Activated CD4-positive, alpha-beta T cell treated with anti-CD3 and anti-CD28 coated beads for 36 hours (primary cell): ENCODE data around the gene ATR. TPM values are rescaled to one million over a fixed set of nuclear protein-coding genes. Genes with fewer than 3 reads are reported as not detected.
A peak's percentile ranks its signal among the peaks of the same experiment; 100 is the strongest.
"Not testable (repeated sequence)": the region's sequence is repeated elsewhere in the genome, so short reads cannot be mapped to it uniquely, and the experiment has no call there.

ENCODE experiments used
- ATAC-seq: fragments of 200-7000 bp; cut with Tn5 transposase; one replicate; pipeline ENCODE4 v1.10.0; 2021; ENCODE audit warnings: mild to moderate bottlenecking, moderate library complexity
- CTCF ChIA-PET: fragments of 350-600 bp; sonication (Branson Sonifier 250); formaldehyde crosslinking; loops from one replicate; lab custom pipeline; 2021; ENCODE audit warnings: antibody characterized with exemption; lab: Charles Lee
- POLR2A ChIA-PET: fragments of 350-600 bp; sonication (Branson Sonifier 250); formaldehyde crosslinking; loops from one replicate; lab custom pipeline; 2021; ENCODE audit warnings: antibody characterized with exemption, inconsistent platforms; lab: Charles Lee
- DNase-seq: peaks from one replicate; pipeline ENCODE4 v3.0.0-alpha.2; 2020
- H3K27ac Mint-ChIP-seq: one replicate; pipeline ENCODE4 v1.8.0; 2021; ENCODE audit warnings: mixed read lengths
- H3K27me3 Mint-ChIP-seq: one replicate; pipeline ENCODE4 v1.8.0; 2021; ENCODE audit warnings: mixed read lengths
- H3K36me3 Mint-ChIP-seq: one replicate; pipeline ENCODE4 v1.8.0; 2021; ENCODE audit warnings: low read depth, mixed read lengths
- H3K4me1 Mint-ChIP-seq: one replicate; pipeline ENCODE4 v1.8.0; 2021; ENCODE audit warnings: mixed read lengths
- H3K4me3 Mint-ChIP-seq: one replicate; pipeline ENCODE4 v1.8.0; 2021; ENCODE audit warnings: mild to moderate bottlenecking, moderate library complexity, mixed read lengths
- H3K9me3 Mint-ChIP-seq: one replicate; pipeline ENCODE4 v1.8.0; 2021; ENCODE audit warnings: low read depth, mixed read lengths
- intact Hi-C, 2 experiments: fragments of 100-400 bp; cut with DNase I in 1 of 2; cut with micrococcal nuclease in 1 of 2; formaldehyde crosslinking; loops; one replicate each; pipeline versions ENCODE4 v1.14.2 to v1.15.1; 2022 to 2024; cut with DNase I, micrococcal nuclease
- total RNA-seq, 2 experiments: library from RNA; stranded (reverse); gene quantifications; one replicate each; pipeline ENCODE4 v1.2.3, GENCODE V29; 2021

Gene ATR
- total RNA-seq, 2 experiments from 2014 or later: 36.1 to 39.9 TPM

DNA sequence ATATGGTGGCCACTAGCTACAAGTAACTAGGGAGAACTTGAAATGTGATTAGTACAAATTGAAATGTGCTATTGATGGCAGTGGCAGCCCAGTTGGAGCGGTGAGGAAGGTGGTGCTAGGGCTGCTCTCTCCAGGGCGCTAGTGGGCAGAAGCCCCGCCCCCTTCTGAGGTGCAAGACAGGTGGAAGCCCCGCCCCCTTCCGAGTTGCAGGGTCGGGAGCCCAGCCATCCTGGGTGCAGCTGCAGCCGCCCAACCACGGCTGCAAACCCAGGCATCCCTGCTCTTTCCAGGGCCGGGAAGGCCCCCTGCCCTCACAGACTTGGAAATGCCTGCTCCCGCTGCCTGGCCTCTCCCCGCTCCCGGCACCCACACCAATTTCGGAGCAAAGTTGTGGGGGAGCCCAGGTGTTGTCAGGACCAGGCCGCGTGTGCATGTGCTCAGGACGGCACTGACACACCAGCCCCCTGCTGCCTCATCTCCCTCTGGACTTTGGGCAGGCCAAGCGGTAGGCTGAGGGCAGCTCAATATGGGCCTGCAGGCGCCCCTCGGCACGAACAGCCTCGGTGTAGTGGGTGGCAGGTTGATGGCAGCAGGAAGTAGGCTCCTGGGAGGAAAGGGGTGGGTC lies 10.0 kb downstream of the ATR start:
- no peak overlapping the region for H3K27ac Mint-ChIP-seq
- no peak for ATAC-seq
- no peak for DNase-seq
- no peaks in the 10 kb centered on the region for H3K27me3 Mint-ChIP-seq
- intact Hi-C loops: no loop called here
- peaks cover 5% of the 10 kb centered on the region for H3K4me1 Mint-ChIP-seq
- no peak overlapping the region for H3K4me3 Mint-ChIP-seq
- ChIA-PET CTCF (no interaction called here), POLR2A (interaction anchor here (0.6 kb wide), 1 partner anchor 595 kb away, joined by 3 read pairs; no protein-coding TSS in a partner anchor)
- peaks cover 23% of the 10 kb centered on the region for H3K36me3 Mint-ChIP-seq
- no peaks in the 10 kb centered on the region for H3K9me3 Mint-ChIP-seq

DNA sequence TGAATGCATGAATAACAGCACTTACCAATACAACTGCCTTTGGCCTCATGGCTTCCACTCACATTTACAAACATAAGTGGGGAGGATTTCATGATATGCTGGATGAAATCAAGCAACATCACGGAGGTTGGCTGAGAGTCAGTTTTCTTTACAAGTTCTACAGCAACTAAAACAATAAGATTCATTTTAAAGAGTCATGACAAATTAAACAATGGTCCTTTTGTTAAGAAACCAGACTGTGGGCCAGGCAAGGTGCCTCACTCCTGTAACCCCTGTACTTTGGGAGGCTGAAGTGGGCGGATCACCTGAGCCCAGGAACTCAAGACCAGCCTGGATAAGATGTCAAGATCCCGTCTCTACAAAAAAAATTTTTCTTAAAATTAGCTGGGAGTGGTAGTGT lies 12.4 kb downstream of the ATR start:
- Mint-ChIP-seq H3K27me3 (no peaks in the 10 kb centered on the region), H3K36me3 (peaks cover 36% of the 10 kb centered on the region), H3K4me3 (no peak overlapping the region), H3K27ac (no peak overlapping the region), H3K4me1 (peaks cover 8% of the 10 kb centered on the region), H3K9me3 (no peaks in the 10 kb centered on the region)
- no peak for DNase-seq
- CTCF ChIA-PET: no interaction called here
- intact Hi-C loops: no loop called here
- POLR2A ChIA-PET: no interaction called here
- no peak for ATAC-seq

DNA sequence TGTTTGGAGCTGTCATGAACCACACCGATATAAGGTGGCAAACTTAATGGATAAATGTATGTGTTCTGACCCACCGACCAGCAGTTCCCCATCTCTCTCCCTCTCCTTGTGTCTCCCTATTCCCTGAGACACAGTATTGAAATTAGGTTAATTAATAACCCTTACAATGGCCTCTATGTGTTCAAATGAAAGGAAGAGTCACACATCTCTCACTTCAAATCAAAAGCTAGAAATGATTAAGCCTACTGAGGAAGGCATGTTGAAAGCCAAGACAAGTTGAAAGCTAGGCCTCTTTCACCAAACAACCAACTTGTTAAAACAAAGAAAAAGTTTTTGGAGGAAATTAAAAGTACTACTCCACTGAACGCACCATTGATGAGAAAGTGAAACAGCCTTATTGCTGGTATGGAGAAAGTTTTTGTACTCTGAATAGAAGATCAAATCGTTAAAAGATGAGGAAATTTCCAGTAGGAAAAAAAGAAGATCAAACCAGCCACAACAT lies 15.0 kb downstream of the ATR start:
- H3K36me3 Mint-ChIP-seq: peaks cover 38% of the 10 kb centered on the region
- no peak for DNase-seq
- intact Hi-C loops: no loop called here

DNA sequence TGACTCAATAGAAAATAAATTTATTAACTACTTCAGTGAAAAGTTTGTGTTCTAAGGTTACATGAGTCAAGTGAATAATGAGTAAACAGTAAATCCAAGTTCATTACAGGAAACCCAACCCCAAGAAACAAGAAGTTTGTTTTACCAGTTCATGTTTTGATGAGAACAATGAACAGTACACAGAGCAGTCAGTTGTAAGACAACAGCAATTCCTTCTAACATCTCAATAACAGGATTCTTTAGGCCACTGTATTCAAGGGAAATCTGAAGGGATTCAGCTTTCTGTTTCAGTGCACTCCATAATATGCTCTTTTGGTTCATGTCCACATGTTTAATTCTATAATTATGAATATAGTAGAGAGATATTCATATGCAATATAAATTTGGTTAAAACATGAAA lies 18.4 kb downstream of the ATR start:
- CTCF ChIA-PET: no interaction called here
- peaks cover 39% of the 10 kb centered on the region for H3K36me3 Mint-ChIP-seq
- intact Hi-C loops: no loop called here

More for the DNA sequence above, 15.0 kb downstream of the ATR start:
- ATAC-seq: peak; percentile 36
- H3K4me1 Mint-ChIP-seq: peaks cover 8% of the 10 kb centered on the region
- H3K27ac Mint-ChIP-seq: peak overlapping the region; percentile 8
- H3K4me3 Mint-ChIP-seq: no peak overlapping the region
- ChIA-PET POLR2A (interaction anchor here (0.6 to 0.8 kb wide), 2 partner anchors 36 to 438 kb away, joined by 4 read pairs; partner anchors contain the start of gene U2SURP), CTCF (no interaction called here)
- no peaks in the 10 kb centered on the region for H3K27me3 Mint-ChIP-seq
- H3K9me3 Mint-ChIP-seq: no peaks in the 10 kb centered on the region

DNA sequence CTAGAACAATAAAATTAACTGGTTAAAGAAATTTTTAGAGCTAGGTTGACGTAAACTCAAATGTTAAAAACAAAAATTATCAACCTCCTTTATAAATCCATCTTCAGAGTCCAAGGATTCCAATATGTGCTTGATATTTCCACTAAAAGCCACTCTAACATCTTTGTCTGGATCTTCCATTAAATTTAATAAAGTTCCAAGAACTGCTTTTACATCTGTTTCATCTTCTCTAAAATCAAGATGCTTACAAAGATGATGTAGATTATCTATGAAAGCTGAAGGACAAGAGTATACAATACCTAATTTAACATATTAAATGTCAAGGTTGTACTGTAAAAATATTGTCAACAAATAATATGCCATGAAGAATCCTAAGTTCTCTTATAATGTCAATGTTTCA lies 24.8 kb downstream of the ATR start:
- intact Hi-C loops: no loop called here
- H3K4me3 Mint-ChIP-seq: no peak overlapping the region
- H3K9me3 Mint-ChIP-seq: peaks cover 5% of the 10 kb centered on the region
- ChIA-PET CTCF (no interaction called here), POLR2A (no interaction called here)
- H3K27me3 Mint-ChIP-seq: no peaks in the 10 kb centered on the region
- DNase-seq (no peak), ATAC-seq (no peak)
- H3K4me1 Mint-ChIP-seq: no peaks in the 10 kb centered on the region
- H3K36me3 Mint-ChIP-seq: peaks cover 51% of the 10 kb centered on the region
- no peak overlapping the region for H3K27ac Mint-ChIP-seq

More for the DNA sequence above, 18.4 kb downstream of the ATR start:
- Mint-ChIP-seq H3K9me3 (no peaks in the 10 kb centered on the region), H3K27me3 (no peaks in the 10 kb centered on the region), H3K4me1 (peaks cover 8% of the 10 kb centered on the region), H3K27ac (no peak overlapping the region), H3K4me3 (no peak overlapping the region)
- DNase-seq (no peak), ATAC-seq (no peak)
- POLR2A ChIA-PET: no interaction called here

DNA sequence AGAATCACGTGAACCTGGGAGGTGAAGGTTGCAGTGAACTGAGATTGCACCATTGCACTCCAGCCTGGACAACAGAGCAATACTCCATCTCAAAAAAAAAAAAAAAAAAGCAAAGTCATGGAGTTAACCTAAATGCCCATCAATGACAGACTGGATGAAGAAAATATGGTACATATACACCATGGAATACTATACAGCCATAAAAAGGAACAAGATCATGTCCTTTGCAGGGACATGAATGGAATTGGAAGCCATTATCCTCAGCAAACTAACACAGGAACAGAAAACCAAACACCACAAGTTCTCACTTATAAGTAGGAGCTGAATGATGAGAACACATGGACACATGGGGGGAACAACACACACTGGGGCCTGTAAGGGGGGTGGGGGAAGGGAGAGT lies 26.0 kb downstream of the ATR start:
- H3K4me1 Mint-ChIP-seq, H3K27me3 Mint-ChIP-seq, H3K9me3 Mint-ChIP-seq, CTCF ChIA-PET, H3K4me3 Mint-ChIP-seq, POLR2A ChIA-PET, intact Hi-C loops, DNase-seq, ATAC-seq, H3K27ac Mint-ChIP-seq: not testable (repeated sequence)
- peaks cover 52% of the 10 kb centered on the region for H3K36me3 Mint-ChIP-seq

DNA sequence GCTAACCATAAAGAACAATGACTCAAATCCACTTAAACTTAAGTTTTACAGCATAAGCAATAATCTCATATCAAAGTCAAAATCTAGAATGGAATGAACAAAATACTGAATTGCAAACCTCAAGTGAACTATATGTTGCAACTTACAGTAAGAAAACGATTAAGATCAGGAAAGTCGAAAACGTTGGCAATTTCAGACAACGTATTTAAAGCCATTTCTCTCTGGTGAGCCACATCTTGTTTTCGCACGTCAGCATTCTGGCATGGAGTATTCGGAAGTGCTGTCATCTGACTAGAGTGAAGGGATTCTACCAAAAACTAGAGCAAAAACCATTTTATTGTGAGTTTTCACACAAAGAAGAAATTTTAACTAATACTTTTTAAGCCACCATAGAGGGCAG lies 28.5 kb downstream of the ATR start:
- Mint-ChIP-seq H3K27me3 (no peaks in the 10 kb centered on the region), H3K4me3 (no peak overlapping the region), H3K27ac (no peak overlapping the region), H3K36me3 (peaks cover 41% of the 10 kb centered on the region), H3K9me3 (peaks cover 4% of the 10 kb centered on the region), H3K4me1 (no peaks in the 10 kb centered on the region)
- DNase-seq (no peak), ATAC-seq (no peak)
- CTCF ChIA-PET: interaction anchor here (0.9 kb wide), 1 partner anchor 279 kb away, joined by 3 read pairs; no protein-coding TSS in a partner anchor
- intact Hi-C loops: no loop called here
- POLR2A ChIA-PET: no interaction called here

DNA sequence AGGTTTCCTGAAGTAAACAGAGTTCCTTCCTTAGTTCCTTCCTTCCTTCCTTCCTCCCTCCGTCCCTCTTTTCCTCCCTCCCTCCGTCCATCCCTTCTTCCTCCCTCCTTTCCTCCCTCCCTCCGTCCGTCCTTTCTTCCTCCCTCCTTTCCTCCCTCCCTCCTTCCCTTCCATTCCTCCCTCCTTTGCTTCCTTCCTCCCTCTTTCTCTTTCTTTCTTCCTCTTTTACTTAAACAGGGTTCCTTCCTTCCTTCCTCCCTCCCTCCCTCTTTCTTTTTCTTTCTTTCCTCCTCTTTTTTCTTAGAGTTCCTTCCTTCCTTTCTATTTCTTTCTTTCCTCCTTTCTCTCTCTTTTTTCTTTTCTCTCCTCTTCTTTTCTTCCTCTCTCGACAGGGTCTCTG lies 35.2 kb downstream of the ATR start:
- H3K27ac Mint-ChIP-seq: no peak overlapping the region
- DNase-seq: no peak
- no peaks in the 10 kb centered on the region for H3K9me3 Mint-ChIP-seq
- H3K4me1 Mint-ChIP-seq: no peaks in the 10 kb centered on the region
- intact Hi-C loops: no loop called here
- no peak for ATAC-seq
- H3K4me3 Mint-ChIP-seq: no peak overlapping the region
- ChIA-PET CTCF (interaction anchor here (0.7 kb wide), 1 partner anchor 103 kb away, joined by 3 read pairs; no protein-coding TSS in a partner anchor), POLR2A (no interaction called here)
- peaks cover 15% of the 10 kb centered on the region for H3K36me3 Mint-ChIP-seq
- no peaks in the 10 kb centered on the region for H3K27me3 Mint-ChIP-seq

DNA sequence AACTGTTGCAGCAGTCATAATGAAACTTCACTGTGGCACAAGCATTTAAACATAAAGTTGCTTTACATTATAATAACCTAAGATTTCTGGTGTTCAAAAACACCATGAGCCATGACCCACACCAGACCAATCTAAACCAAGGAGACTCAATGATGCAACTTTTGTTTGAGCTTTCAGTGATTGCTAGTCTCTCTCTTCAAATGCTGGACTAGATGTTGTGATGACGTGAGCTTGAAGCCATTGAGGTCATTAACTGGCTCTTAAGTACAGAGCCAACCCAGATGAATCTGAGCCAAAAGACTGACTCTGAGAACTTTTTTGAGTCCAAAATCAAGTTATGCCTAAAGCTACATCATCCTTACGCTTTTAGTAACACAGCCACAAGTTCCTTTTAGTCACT lies 36.5 kb downstream of the ATR start:
- ATAC-seq: no peak
- Mint-ChIP-seq H3K4me3 (no peak overlapping the region), H3K27ac (no peak overlapping the region), H3K36me3 (peaks cover 14% of the 10 kb centered on the region), H3K9me3 (no peaks in the 10 kb centered on the region), H3K4me1 (no peaks in the 10 kb centered on the region), H3K27me3 (no peaks in the 10 kb centered on the region)
- intact Hi-C loops: no loop called here
- DNase-seq: no peak
- POLR2A ChIA-PET: no interaction called here
- CTCF ChIA-PET: interaction anchor here (1.3 kb wide), 1 partner anchor 15 kb away, joined by 4 read pairs; no protein-coding TSS in a partner anchor

DNA sequence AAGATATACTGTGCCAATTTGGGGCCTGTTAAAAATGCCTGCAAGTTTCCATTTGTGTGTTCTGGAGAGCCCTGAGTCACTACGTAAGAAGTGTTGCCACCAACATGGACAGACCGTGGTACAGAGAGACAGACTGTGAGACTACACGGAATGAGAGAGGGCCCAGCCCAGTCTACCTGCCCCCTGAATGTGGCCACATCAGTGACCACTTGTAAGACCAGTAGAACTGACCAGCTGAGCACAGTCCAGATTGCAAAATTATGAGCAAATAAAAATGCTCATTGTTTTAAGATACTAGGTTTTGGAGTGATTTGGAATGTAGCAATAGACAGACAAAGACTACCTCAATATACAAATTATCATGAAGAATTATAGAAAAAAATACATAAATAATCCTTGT lies 42.0 kb downstream of the ATR start:
- peaks cover 44% of the 10 kb centered on the region for H3K36me3 Mint-ChIP-seq
- intact Hi-C loops: no loop called here
- POLR2A ChIA-PET: interaction anchor here (0.6 kb wide), 1 partner anchor 89 kb away, joined by 4 read pairs; no protein-coding TSS in a partner anchor
- DNase-seq (no peak), ATAC-seq (no peak)
- CTCF ChIA-PET: interaction anchor here (0.6 to 2.3 kb wide), 2 partner anchors 11 to 692 kb away, joined by 3 to 7 read pairs; no protein-coding TSS in a partner anchor
- no peaks in the 10 kb centered on the region for H3K4me1 Mint-ChIP-seq
- peaks cover 2% of the 10 kb centered on the region for H3K9me3 Mint-ChIP-seq
- H3K4me3 Mint-ChIP-seq: no peak overlapping the region
- no peaks in the 10 kb centered on the region for H3K27me3 Mint-ChIP-seq
- no peak overlapping the region for H3K27ac Mint-ChIP-seq

DNA sequence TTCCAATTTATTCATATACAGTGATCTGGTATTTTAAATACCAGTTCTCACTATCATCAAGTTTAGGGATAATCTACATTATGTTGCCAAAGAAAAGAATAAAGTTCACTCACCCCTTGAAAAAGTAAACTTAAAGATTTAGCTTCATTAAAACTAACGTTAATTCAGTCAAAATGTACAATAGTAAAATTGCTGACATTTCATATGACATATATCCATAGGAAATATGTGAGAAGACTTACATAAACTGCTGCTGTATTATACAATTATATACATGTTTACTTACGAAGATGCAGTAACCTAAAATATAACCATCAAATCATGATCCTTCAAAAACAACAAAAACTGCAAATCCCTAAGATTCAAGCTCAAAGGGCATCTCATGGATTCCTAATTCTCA lies 44.0 kb downstream of the ATR start:
- Mint-ChIP-seq H3K9me3 (peaks cover 2% of the 10 kb centered on the region), H3K4me3 (no peak overlapping the region), H3K4me1 (peaks cover 3% of the 10 kb centered on the region), H3K36me3 (peaks cover 48% of the 10 kb centered on the region), H3K27ac (no peak overlapping the region), H3K27me3 (no peaks in the 10 kb centered on the region)
- DNase-seq (no peak), ATAC-seq (no peak)
- POLR2A ChIA-PET: no interaction called here
- CTCF ChIA-PET: interaction anchor here (2.3 kb wide), 1 partner anchor 10 kb away, joined by 7 read pairs; no protein-coding TSS in a partner anchor
- intact Hi-C loops: no loop called here

DNA sequence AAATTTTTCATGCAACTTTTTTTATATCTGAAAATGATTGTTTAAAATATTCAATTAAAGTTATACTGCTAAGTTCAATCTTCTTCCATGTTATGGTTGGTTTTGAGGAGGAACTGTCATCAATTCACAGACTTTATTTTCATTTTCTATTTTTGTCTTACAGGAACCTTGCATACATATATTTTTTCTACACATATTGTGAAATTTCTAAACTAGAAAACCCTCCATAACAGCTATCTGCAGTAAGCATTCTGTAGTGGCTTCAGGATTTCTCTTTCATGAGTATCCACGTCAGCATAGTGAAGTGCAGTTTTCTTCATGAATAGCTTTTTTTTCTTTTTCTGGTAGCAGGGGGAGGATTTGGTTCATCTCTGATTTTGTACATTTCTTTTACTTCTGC lies 48.2 kb downstream of the ATR start:
- H3K9me3 Mint-ChIP-seq: peaks cover 2% of the 10 kb centered on the region
- no peak overlapping the region for H3K27ac Mint-ChIP-seq
- DNase-seq (no peak), ATAC-seq (no peak)
- intact Hi-C loops: no loop called here
- ChIA-PET POLR2A (no interaction called here), CTCF (interaction anchor here (0.9 to 1.4 kb wide), 2 partner anchors 22 to 24 kb away, joined by 3 to 4 read pairs; no protein-coding TSS in a partner anchor)
- no peaks in the 10 kb centered on the region for H3K27me3 Mint-ChIP-seq
- H3K4me3 Mint-ChIP-seq: no peak overlapping the region
- peaks cover 38% of the 10 kb centered on the region for H3K36me3 Mint-ChIP-seq
- H3K4me1 Mint-ChIP-seq: peaks cover 3% of the 10 kb centered on the region
